Measurements from ENCODE around the gene MTRF1. TPM values are rescaled to one million over a fixed set of nuclear protein-coding genes. Genes with fewer than 3 reads are reported as not detected.

Gene MTRF1
- total RNA-seq, result 10.8 and 13.4 TPM in 2 replicates

GRCh38 chr13:41263261-41263971, at the start of gene MTRF1:
Gene MTRF1, minus strand, starts transcription at chr13:41263576. Its CDS starts 2,669 bp downstream, at chr13:41260907.

GRCh38 chr13:41310963-41311405, 47.6 kb upstream of the MTRF1 start, which contains the start of gene NAA16:
Gene NAA16, plus strand, starts transcription at chr13:41311267. Its CDS starts 262 bp downstream, at chr13:41311529.

GRCh38 chr13:41193919-41194824, 69.2 kb downstream of the MTRF1 start, which contains the start of gene KBTBD7:
Gene KBTBD7, minus strand, starts transcription at chr13:41194569. Its CDS starts 312 bp downstream, at chr13:41194257.

Other genes with a start within 250 kb of the MTRF1 start
- 38.7 and 41.6 TPM in 2 replicates for gene ELF1, start 244.3 kb downstream of the MTRF1 start, total RNA-seq
- 8.6 and 11.8 TPM in 2 replicates for gene WBP4, start 202.1 kb downstream of the MTRF1 start, total RNA-seq
- gene KBTBD6, start 130.8 kb downstream of the MTRF1 start, total RNA-seq, result 8.7 and 8.9 TPM in 2 replicates
- 3.9 and 7.1 TPM in 2 replicates for gene KBTBD7, start 69.0 kb downstream of the MTRF1 start, total RNA-seq
- gene NAA16, start 47.7 kb upstream of the MTRF1 start, total RNA-seq, result 8.3 and 10.8 TPM in 2 replicates
- 0.37 and 0.59 TPM in 2 replicates for gene RGCC, start 194.0 kb upstream of the MTRF1 start, total RNA-seq

All from smooth muscle cell of the umbilical artery (primary cell).